Activated CD4-positive, alpha-beta T cell treated with anti-CD3 and anti-CD28 coated beads, Interleukin-2, amount 50 U/mL, for 16 hours (primary cell): ENCODE measurements around the gene ADAM12.

Experiments used
- DNase-seq: peaks from one replicate; pipeline ENCODE4 v3.0.0-alpha.2; 2020

ADAM12 gene

DNA sequence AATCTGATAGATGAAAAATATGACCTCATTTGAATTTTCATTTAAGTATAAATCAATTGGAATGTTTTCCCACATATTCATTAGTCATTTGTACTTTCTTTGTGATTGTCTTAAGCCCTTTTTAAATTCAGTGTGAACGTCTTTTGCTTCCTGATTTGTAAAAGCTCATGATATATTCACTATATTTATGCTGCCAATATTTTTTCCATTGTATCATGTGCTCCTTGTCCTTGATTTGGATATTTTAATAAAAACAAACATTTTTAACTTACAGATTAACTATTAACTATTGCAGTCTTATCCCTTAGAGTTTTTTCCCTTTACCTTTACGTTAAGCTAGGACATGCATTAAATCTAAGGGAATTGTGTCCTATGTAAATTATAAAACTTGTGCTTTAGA, 157.7 kb downstream of the ADAM12 start:
- DNase-seq, result no peak

DNA sequence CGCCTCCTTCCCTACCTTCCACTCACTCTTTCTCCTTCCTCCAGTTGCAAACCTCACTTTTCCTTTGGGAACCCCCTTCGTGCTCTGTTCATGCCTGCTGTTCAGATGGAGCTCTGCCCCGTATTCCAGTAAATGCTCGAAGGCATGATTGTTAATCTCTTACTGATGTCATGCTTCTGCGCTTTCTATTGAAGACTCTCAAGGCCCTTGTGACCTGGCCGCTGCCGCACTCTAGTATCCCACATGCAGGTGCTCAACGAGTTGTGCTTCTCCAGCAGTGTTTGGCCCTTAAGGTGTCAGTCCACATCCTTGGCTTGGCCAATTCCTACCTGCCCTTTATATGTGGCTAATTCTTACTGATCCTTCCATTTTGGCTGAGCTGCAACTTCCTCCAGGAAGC, 158.6 kb downstream of the ADAM12 start:
- no peak for DNase-seq

DNA sequence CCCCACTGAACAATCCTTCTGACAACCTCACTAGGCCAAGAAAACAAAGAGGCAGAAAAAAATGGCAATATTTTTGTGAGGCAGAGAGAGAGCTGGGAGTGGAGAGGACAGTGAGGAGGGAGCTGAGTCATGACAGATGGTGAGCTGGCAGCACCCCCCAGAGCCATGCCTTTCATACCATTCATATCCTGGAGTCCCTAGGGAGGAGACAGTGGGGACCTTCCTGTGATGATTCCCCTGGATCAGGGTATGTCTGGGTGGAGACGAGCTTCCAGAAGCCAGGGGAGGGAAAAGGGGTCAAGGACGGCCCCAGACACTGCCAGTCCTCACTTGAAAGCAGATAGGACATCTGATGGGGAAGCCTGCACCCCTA, 160.5 kb downstream of the ADAM12 start:
- no peak for DNase-seq

DNA sequence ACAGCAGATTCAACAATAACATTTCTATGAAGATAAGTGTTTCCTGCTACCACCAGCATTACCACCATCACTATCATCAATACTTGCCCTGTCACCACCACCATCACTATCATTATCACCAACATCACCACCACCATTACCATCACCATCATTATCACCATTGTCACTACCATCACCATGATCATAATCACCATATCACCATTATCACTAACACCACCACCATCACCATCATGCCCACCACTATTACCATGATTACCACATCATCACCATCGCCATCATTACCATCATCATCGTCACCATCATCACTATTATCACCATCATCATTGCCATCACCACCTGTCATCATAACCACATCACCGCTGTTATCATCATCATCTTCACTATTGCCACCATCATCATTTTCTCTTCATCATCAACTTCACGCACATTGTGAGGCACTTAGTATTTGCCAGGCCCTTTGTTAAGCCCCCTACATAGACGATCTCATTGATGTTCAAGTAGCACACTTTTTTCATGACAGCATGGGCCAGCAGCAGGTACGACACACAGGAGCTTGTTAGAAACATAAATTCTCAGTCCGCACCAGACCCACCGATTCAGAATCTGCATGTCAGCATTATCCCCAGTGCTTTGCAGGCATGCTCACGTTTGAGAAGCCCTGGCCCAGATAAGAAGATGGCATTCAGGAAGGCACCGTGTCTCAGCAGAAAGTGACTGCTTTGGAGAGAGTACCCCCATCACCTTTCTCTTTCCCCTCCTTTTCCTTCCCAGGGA, 161.1 kb downstream of the ADAM12 start:
- DNase-seq, result no peak

DNA sequence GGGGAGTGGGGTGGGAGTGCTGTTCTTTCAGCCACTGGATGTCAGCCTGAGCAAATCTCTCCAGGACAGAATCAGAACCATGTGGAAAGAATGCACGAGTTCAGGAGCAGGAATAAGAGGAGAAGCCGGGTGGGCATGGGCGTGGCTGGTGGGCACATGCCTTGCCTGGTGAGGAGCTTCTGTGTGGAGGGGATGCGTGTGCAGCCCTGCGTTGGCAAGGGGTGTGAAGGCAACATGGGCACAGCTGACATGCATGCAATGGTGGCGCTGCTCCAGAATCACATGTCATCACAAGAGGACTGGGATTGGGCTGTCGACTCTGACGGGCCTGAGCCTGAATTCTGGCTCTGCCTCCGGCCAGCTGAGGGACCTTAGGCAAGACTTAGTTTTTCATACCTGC, 162.1 kb downstream of the ADAM12 start:
- DNase-seq, result no peak

DNA sequence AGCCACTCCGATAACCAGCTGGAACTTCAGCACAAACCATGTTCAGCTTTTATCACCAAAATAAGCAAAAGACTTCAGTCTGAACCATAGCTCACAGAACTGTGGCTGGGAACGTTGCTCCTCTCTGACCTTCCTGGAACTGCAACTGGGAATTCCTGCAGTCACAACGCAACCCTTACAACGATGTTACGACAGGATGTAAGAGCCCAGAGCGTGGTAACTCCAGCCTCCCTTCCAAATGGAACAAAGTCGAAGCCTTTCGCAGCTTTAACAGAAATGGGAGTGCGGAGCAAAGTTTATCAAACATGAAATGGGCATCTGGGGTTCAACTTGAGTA, 162.6 kb downstream of the ADAM12 start:
- DNase-seq, result no peak

DNA sequence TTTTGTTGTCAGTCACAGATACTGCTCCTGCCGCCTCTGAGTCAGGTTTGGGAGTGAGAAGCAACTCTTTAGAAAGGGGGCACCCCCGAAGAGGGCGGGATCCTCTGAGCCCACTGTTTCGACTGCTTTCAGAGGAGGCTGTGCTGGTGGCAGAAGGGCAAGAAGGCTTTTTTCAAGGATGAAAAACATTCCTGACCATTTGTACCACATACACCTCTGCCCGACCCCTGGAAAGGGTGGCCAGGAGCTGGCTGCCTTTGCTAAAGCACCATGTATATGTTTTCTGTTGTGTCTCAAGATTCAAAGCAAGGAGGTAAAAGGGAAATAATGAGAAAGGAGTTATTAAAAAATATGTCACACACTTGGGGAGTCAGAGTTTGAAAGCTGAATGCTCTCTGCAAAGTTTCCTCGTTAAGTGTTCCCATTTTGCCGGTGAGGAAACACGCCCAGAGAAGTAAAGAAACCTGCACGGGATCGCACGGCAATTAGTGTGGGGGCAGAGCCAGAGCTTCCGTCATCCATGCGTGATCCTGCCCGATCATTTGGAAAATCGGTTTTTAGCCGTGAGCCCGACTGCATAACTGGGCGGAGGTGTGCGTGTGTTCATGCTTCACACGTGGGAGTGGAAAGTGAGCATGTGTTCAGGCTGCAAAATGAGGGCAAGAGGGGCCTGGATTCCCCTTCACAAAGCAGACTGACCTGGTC, 163.2 kb downstream of the ADAM12 start:
- DNase-seq, result no peak

DNA sequence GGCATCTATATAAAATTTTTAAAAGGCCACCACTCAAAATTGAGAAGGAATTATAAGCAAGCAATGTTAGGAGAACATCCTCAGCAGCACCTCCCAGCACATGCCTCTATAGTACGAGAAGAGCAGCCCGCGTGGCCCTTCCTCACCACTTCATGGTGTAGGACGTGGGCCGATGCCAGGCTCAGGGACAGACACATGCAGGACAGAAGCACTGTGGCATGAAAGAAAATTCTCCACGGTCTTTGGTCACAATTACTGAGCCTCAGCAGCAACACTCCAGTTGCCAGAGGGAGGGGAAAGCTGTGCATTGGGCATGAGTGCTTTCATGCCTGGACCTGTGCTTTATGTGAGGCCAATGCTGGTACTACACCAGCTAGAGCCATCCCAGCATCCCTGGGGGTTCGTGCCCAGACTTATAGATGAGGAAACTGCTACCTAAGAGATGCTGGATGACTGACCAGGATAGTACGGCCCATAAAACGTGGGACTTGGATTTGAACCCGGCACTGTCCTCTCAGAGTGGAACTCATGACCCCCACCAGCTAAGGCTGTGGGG, 164.7 kb downstream of the ADAM12 start:
- no peak for DNase-seq

DNA sequence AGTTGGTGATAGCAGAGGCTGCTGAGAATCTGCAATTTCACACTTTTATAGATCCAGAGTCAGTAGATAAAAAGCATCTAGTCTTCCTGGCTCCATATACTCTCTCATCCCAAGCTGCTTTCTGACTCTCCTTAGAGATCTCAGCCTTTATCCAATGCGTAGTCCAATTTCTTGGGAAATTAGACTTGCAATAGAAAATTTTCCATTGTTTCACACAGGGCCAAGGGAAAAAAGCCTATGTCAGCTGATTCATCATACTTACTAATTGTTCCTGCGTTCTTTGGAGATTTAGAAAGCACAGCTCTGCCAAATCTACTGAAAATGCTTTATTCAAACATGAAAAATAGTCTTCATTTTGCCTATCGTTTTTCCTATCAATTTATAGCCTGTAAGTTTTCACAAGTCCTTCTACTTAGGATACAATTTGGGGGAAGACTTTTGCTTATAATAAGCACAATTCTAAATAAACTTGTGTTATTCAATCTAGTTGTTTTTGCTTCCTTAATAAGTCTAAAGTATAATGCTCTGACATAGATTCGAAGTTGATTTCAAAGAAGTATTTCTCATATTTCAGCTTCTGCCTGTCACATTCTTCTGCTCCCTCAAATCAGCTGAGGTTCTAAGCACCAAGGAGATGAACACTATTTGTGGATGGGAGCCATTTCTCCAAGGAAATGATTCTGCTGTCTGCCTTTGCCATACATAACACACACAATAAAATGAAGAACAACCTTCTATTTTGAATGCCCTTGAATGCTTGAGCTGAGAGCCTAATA, 165.4 kb downstream of the ADAM12 start:
- DNase-seq, result no peak

DNA sequence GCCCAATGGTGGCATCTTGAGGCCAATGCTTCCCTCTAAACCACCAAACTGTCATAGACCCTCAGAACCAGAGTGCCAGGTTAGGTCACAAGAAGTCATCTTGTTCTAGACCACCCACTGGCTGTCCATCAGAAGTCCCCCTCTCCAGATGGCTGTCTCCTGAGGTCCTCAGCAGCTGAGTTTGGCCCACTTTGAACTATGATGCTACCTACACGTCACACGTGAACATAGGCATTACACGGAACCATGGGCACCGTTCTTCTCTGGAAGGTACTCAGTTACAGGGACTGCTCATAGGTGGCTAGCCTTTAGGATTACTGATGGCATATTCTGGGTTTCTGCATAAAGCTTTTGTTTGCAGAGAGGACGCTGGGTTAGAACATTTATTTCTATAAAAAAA, 166.4 kb downstream of the ADAM12 start:
- no peak for DNase-seq

DNA sequence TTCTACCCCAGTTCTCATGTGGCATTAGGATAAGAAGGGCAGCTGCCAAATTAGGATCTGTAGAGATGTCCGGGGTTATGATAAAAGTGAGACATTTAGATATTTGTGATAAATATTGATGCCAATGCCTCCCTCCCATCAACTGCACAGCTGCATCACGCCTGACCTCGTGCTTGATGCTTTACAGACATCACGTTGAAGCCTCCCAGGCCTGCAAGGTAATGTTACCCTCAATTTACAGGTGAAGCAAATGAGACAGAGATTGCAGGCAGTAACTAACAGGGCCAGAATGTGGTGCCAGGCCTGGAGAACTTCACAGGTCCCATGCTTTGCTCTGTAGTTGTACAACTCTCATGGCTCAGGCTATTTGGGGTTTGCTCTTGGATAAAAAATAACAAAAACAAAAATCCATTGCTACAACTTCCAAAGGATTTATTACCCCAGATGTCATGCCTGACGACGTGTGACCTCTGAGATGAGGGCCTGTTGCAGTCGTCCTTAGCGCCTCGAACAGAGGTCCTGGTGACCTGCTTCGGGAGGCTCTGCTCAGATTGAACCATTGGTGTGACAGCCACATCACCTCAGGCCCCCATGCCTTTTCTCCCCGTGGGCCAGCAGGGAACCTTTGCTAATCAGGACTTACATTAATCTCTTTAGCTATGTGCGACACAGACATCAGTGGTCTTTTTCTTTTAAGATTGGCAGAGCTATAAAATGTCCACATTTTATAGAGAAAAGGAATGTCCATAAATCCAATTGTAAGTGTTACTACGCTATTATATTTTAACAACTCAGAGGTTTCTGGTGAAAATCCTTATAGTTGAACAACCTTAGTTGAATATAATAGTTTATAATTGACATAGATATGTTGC, 169.3 kb downstream of the ADAM12 start:
- DNase-seq, result no peak

DNA sequence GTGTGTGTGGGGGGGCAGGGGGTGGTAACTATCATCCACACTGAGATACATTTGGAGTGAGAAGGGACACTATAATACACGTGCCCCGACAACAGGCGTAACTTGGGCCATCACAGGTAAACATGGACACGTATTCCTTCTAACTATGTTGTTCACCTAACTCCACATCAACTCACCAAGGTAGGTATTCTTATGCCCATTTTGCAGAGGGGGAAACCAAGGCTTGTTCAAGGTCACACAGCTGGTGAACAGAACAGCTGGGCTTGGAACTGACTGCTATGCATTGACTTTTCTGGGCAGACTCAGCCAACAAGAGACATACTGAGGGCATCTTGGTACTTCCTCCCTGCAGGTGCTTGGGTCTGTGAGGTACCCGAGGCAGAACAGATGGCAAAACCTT, 170.1 kb downstream of the ADAM12 start:
- no peak for DNase-seq

DNA sequence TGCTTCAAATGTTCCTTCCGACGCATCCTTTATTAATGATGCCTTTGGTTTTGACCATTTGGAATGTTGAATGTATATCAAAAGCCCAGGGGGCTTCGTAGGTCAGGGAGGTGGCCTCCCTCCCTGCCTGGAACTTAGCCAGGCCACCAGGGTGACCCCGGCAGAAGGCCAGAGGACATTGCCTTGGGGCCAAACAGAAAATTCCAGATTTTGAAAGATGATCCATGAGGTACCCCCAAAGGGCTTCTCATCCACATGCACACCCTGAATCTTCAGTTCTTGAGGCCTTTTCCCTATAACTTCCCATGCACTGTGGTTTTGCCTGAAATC, 171.7 kb downstream of the ADAM12 start:
- DNase-seq, result no peak

DNA sequence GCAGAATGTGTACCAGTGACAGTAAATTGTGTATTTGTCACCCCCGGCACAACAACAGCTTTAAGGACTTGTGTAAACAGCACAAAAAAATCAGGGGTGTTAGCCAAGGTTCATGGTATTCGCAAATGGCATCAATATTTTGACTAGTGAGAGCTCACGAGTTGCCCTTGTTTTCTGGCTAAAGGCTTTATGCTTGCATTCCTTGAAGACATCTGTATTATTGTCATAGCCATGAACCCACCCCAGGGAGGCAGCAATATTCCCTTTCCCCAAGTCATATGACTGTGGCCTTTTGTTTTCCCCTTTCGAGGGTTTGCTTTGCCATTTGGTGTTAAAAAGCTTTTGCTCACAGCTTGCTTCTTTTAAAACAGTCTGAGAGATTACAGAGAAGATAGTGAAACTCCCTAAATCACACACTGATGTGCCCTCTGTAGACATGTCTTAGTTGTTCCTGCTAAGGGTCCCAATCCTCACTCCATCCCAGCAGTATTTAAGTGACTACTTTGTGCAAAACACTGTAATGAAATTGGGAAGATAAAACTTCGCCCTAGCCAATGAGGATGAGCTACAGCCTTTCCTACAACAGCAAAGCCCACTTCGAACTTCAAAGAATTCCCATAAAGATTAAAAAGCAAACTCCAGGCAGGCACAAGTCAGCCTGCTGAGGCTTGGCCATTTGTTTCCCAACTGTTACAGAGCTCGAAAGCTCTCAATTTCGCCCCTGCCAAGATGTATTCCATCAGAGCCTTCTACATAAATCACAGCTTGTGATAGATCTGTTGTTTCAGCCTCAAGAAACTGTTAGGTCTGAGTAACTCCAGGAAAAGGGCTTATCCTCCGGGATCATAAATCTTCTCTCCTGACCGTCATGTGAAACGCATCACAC, 172.3 kb downstream of the ADAM12 start:
- no peak for DNase-seq

DNA sequence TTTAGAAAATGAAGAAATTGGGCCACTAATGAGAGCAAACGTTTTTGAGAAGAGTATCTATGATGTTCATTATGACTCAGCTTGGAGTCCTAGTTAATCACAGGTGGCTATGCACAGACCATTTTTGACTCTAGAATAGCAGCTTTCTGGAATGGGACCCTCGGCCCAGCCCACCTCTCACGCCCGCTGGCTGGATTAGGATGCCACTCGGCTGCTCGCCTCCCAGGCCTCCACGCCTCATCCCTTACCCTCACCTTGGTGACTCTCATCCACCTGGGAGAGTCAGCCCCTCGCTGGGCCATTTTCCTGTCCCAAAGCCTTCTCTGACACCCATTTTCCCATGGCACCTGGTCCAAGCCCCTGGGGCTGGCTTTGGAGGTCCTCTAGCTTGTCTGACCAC, 173.6 kb downstream of the ADAM12 start:
- no peak for DNase-seq

DNA sequence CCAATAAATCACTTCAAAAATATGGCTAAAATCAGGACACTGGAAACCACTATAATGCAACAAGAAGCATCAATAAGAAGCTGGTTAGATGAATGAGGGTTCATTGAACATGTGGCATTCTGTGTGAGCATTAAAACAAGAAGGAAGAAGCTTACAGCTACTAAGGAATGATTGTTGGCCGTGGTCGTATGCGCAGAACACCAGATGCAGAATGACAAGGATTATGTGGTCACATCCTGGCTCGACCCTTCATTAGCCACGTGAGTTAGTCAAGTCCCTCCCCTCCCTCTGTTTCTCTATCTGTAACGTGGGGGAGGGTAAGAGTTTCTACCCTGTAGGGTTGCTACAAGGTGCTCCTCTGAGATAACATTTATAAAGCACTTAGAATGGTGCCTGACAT, 174.3 kb downstream of the ADAM12 start:
- no peak for DNase-seq

DNA sequence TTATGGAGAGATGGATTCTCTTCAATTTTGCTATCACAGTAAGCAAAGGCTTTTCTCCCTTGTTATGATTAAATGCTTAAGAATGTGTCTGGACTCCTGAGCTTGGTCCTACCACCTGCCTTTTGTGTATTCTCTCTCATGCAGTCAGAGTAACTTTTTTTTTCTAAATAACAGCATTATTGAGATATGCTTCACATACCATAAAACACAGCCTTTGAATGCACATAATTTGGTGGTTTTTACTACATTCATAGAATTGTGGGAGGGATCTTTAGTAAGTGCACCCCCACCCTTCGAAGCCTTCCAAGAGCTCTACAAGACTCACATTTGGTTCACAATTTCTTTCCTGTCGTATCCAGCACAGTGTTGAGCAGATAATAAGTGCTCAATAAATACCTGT, 175.5 kb downstream of the ADAM12 start:
- DNase-seq, result no peak

DNA sequence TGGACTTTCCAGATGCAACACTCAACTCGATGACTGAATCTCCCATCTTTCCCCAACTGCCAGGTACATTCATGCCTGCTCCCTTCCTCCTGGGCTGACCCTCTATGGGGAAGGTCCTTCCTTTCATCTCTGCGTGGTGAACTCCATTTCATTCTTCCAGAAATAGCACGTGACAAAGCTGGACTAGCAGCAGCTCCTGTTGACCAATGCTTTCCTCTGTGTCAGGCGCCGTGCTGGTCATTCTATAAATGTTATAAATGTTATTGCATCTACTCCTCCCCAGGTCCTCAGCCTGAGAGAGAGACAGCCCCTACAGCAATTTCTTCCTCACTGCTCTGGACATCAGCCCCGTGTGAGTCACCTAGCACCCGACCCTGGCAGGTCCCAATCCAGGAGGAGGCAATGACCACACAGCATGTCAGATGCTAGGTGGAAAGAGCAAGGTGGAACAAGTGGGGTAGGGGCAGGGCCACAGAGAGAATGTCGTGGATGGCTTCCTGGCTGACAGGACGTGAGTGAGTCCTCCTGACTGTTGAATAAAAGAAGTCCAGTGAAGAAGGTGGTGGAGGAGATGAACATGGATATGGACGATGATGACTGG, 178.1 kb downstream of the ADAM12 start:
- no peak for DNase-seq

DNA sequence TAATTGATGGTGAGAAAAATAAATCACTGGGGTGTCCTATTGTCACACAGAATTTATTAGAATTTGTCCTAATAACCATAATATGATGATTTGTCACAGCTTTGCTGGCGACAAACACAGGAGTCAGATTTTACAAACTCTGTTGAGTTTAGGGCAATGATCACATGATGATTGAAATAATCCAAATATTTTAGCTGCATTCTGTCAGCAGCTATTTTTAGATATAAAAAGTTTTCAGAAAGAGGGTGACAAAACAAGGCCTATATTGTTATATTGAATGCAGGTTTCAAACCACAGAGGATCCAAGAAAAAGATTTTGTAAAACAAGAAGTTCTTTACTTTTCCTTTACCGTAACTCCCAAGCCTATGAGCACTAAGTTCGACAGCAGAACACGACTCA, 178.8 kb downstream of the ADAM12 start:
- no peak for DNase-seq

DNA sequence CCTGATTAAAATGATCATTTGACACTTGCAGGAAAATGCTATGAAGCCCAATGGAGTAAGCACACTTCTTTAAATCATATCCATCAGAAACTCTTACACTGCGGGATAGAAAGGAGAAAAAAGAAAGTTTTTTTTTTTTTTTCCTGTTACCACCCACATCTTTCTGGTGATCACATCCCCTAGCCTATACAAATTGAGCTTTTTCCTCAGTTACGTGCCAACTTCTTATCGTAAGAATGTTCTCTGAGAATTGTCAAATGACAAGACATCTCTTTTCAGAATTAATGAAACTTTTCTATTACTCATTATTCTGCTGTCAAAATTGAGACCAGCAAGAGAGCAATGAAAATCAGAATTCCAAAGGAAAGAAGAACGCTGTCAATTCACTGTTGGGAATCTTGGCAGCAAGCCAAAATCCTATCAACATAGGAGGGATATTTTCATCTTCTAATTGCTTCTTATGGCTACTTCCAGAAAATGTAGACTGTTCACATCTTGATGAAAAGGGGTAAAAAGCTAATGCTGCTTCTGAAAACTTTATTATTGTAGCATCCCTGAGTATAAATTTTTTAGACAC, 179.5 kb downstream of the ADAM12 start:
- no peak for DNase-seq

DNA sequence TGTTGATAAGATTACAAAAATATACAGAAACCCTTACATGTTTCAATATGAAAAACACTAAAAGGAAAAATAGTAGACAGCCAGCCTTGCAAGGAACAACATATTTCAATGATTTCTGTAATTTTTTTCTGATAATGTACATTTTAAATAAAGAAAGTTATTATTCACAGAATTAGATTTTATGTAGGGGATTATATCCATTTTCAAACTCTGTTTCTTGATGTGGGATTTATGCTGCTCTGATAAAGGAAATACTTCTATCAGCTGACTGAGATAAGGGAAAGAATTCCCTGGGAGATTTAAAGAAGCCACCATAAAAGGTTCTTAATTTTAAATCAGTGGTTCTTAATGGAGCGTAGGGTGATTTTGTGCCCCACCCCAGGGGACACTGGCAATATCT, 180.4 kb downstream of the ADAM12 start:
- DNase-seq, result no peak
